Caco-2 (cell line): ENCODE measurements around the gene HSPA8. TPM values are rescaled to one million over a fixed set of nuclear protein-coding genes. Genes with fewer than 3 reads are reported as not detected.

Source experiments
- BruUV-seq: library from RNA; stranded (reverse); fragments of 400-500 nt; replicated peaks from 2 replicates; lab custom pipeline; 2021; lab: Mats Ljungman, UMichigan
- CTCF ChIA-PET: fragments of 300-600 bp; sonication (Branson Sonifier 250); formaldehyde crosslinking; loops from one replicate; lab custom pipeline; 2022; ENCODE audit warnings: antibody characterized with exemption; lab: Charles Lee
- POLR2A ChIA-PET: fragments of 300-600 bp; sonication (Branson Sonifier 250); formaldehyde crosslinking; loops from one replicate; lab custom pipeline; 2022; ENCODE audit warnings: antibody characterized with exemption; lab: Charles Lee
- DNase-seq, 2 experiments: peaks; one replicate each; pipeline versions ENCODE4 v3.0.0 to v3.0.0-alpha.2; 2020 to 2022
- H3K27me3 ChIP-seq: replicated peaks from 2 replicates; pipeline ENCODE4 v1.6.0; 2011; ENCODE audit warnings: low read length; ENCODE audit not compliant: control insufficient read depth, insufficient read depth
- H3K36me3 ChIP-seq: 2 replicates; pipeline ENCODE4 v1.5.1; 2011; ENCODE audit warnings: low read length; ENCODE audit not compliant: control insufficient read depth, insufficient read depth
- H3K4me1 ChIP-seq: fragments of 250-450 bp; sonication (Bioruptor Pico); 2 replicates; pipeline ENCODE4 v1.5.1; 2020; ENCODE audit warnings: mild to moderate bottlenecking
- H3K4me3 ChIP-seq: 2 replicates; pipeline ENCODE4 v1.5.1; 2011; ENCODE audit warnings: low read depth, mild to moderate bottlenecking, control low read depth, low read length
- H3K9me3 ChIP-seq: fragments of 250-450 bp; sonication (Bioruptor Pico); 2 replicates; pipeline ENCODE4 v1.5.1; 2020; ENCODE audit warnings: mild to moderate bottlenecking, moderate library complexity
- H3K27ac Mint-ChIP-seq: one replicate; pipeline ENCODE4 v1.8.0; 2022; ENCODE audit warnings: mixed read lengths; ENCODE audit not compliant: unreplicated experiment
- H3K27me3 Mint-ChIP-seq: one replicate; pipeline ENCODE4 v1.8.0; 2022; ENCODE audit warnings: mixed read lengths; ENCODE audit not compliant: insufficient read depth, unreplicated experiment
- H3K36me3 Mint-ChIP-seq: one replicate; pipeline ENCODE4 v1.8.0; 2022; ENCODE audit warnings: mild to moderate bottlenecking, mixed read lengths; ENCODE audit not compliant: insufficient read depth, unreplicated experiment
- H3K4me1 Mint-ChIP-seq: one replicate; pipeline ENCODE4 v1.8.0; 2022; ENCODE audit warnings: low read depth, mixed read lengths; ENCODE audit not compliant: unreplicated experiment
- H3K4me3 Mint-ChIP-seq: one replicate; pipeline ENCODE4 v1.8.0; 2022; ENCODE audit warnings: mild to moderate bottlenecking, moderate library complexity, mixed read lengths; ENCODE audit not compliant: unreplicated experiment
- H3K9me3 Mint-ChIP-seq: one replicate; pipeline ENCODE4 v1.8.0; 2022; ENCODE audit warnings: mixed read lengths; ENCODE audit not compliant: unreplicated experiment
- CTCF ChIP-seq, 2 experiments: fragments of 200-600 bp in 1 of 2; IDR thresholded peaks; 1 replicate in 1 of 2; 2 replicates in 1 of 2; pipeline versions ENCODE4 v1.5.1 to v1.8.0; 2011 to 2022; ENCODE audit warnings: antibody characterized with exemption in 1 of 2, control low read depth in 1 of 2, inconsistent platforms in 1 of 2, low read depth in 1 of 2, low read length in 1 of 2, mild to moderate bottlenecking in 1 of 2, moderate library complexity in 1 of 2; ENCODE audit not compliant: insufficient read depth in 1 of 2, severe bottlenecking in 1 of 2, unreplicated experiment in 1 of 2
- intact Hi-C: fragments of 100-400 bp; cut with micrococcal nuclease; formaldehyde crosslinking; loops from one replicate; pipeline ENCODE4 v1.10.0; 2022; ENCODE audit not compliant: unreplicated experiment
- total RNA-seq: library from RNA; stranded (reverse); gene quantifications from 2 replicates; pipeline ENCODE4 v1.2.3, GENCODE V29; 2022

The HSPA8 gene
- total RNA-seq, 1 experiment from 2014 or later = 1,923 TPM

- no peaks in the 10 kb centered on the region for H3K36me3 Mint-ChIP-seq
- no peak overlapping the region for H3K4me3 Mint-ChIP-seq
- no peaks in the 10 kb centered on the region for H3K36me3 ChIP-seq
- peaks cover 10% of the 10 kb centered on the region for H3K27me3 Mint-ChIP-seq
- no peaks in the 10 kb centered on the region for H3K9me3 Mint-ChIP-seq
- no peaks in the 10 kb centered on the region; the same call in 1 of the 2 replicates for H3K27me3 ChIP-seq
- H3K27ac Mint-ChIP-seq = no peak overlapping the region
- DNase-seq = no peak
- intact Hi-C loops = no loop called here
- TF ChIP-seq CTCF (IDR thresholded peaks at IDR 0.05; ENCODE audit: insufficient read depth in 1 of 2, low read depth in 1 of 2, low read length in 1 of 2, severe bottlenecking in 1 of 2, unreplicated experiment in 1 of 2) = no peak
- H3K4me1 ChIP-seq = no peaks in the 10 kb centered on the region
- POLR2A ChIA-PET = no interaction called here
- H3K9me3 ChIP-seq = no peaks in the 10 kb centered on the region
- no peak overlapping the region for H3K4me3 ChIP-seq
- BruUV-seq = no TSS peak
- H3K4me1 Mint-ChIP-seq = no peaks in the 10 kb centered on the region
- CTCF ChIA-PET = no interaction called here
Observed at GRCh38 chr11:123018702-123019101, 43.2 kb downstream of the HSPA8 start.

GRCh38 chr11:123011510-123011909 is 50.4 kb downstream of the HSPA8 start:
- no TSS peak for BruUV-seq
- peaks cover 18% of the 10 kb centered on the region for H3K4me1 ChIP-seq
- H3K9me3 Mint-ChIP-seq = no peaks in the 10 kb centered on the region
- H3K9me3 ChIP-seq = no peaks in the 10 kb centered on the region
- no peak overlapping the region for H3K27ac Mint-ChIP-seq
- intact Hi-C loops = loop anchor here (1.0 kb wide), 1 partner anchor 12 kb away; no protein-coding TSS in a partner anchor
- peak in 1 of 2 experiments; percentile 45 for TF ChIP-seq CTCF (IDR thresholded peaks at IDR 0.05; ENCODE audit: insufficient read depth in 1 of 2, low read depth in 1 of 2, low read length in 1 of 2, severe bottlenecking in 1 of 2, unreplicated experiment in 1 of 2)
- H3K27me3 Mint-ChIP-seq = no peaks in the 10 kb centered on the region
- H3K4me3 Mint-ChIP-seq = no peak overlapping the region
- no peak overlapping the region for H3K4me3 ChIP-seq
- POLR2A ChIA-PET = interaction anchor here (0.6 kb wide), 1 partner anchor 390 kb away, joined by 3 read pairs; no protein-coding TSS in a partner anchor
- CTCF ChIA-PET = interaction anchor here (1.1 to 1.9 kb wide), 5 partner anchors 9 to 91 kb away, joined by 4 to 25 read pairs (median 7); no protein-coding TSS in a partner anchor
- H3K4me1 Mint-ChIP-seq = peaks cover 17% of the 10 kb centered on the region
- H3K36me3 ChIP-seq = no peaks in the 10 kb centered on the region
- DNase-seq = peak; percentile 75 to 83
- H3K36me3 Mint-ChIP-seq = no peaks in the 10 kb centered on the region
- H3K27me3 ChIP-seq = no peaks in the 10 kb centered on the region

Other genes with a start within 250 kb of the HSPA8 start
- gene CRTAM, start 223.6 kb downstream of the HSPA8 start, total RNA-seq = not detected in 2 replicates
- 0.26 and 0.34 TPM in 2 replicates for gene JHY, start 179.4 kb downstream of the HSPA8 start, total RNA-seq
- gene BSX, start 80.3 kb downstream of the HSPA8 start, total RNA-seq = not detected in 2 replicates
- 44.0 and 58.9 TPM in 2 replicates for gene CLMP, start 133.1 kb upstream of the HSPA8 start, total RNA-seq